Measurements from ENCODE around the gene CEBPZ.
"Not testable (repeated sequence)": the region's sequence is repeated elsewhere in the genome, so short reads cannot be mapped to it uniquely, and the experiment has no call there.

The CEBPZ gene

GRCh38 chr2:37219046-37219445, 12.3 kb downstream of the CEBPZ start:
- no peak for DNase-seq

GRCh38 chr2:37215250-37215649, 16.1 kb downstream of the CEBPZ start:
- DNase-seq, result no peak

GRCh38 chr2:37211939-37212338, 19.5 kb downstream of the CEBPZ start:
- no peak for DNase-seq

GRCh38 chr2:37211212-37211611, 20.2 kb downstream of the CEBPZ start:
- DNase-seq, result no peak

GRCh38 chr2:37206760-37207159, 24.6 kb downstream of the CEBPZ start:
- DNase-seq, result not testable (repeated sequence)

- DNase-seq, result no peak
Measured at GRCh38 chr2:37205689-37206341, 25.6 kb downstream of the CEBPZ start.

GRCh38 chr2:37205071-37205661, 26.2 kb downstream of the CEBPZ start:
- DNase-seq, result not testable (repeated sequence)

- DNase-seq, result no peak
Measured at GRCh38 chr2:37203708-37204107, 27.7 kb downstream of the CEBPZ start.

- peak; percentile 67 for DNase-seq
Measured at GRCh38 chr2:37201766-37202165, 29.6 kb downstream of the CEBPZ start.

GRCh38 chr2:37201208-37201607, 30.2 kb downstream of the CEBPZ start:
- no peak for DNase-seq

GRCh38 chr2:37198681-37199065, 32.7 kb downstream of the CEBPZ start:
- DNase-seq, result no peak

- peak; percentile 96 for DNase-seq
Measured at GRCh38 chr2:37196320-37197195, 34.8 kb downstream of the CEBPZ start, which contains the start of gene CEBPZOS. Gene CEBPZOS (plus strand): TSS chr2:37196496. CDS start chr2:37199705, 3,209 bp downstream.

- not testable (repeated sequence) for DNase-seq
Measured at GRCh38 chr2:37195862-37196319, 35.5 kb downstream of the CEBPZ start.

- no peak for DNase-seq
Measured at GRCh38 chr2:37192551-37192950, 38.8 kb downstream of the CEBPZ start.

GRCh38 chr2:37191747-37192146, 39.6 kb downstream of the CEBPZ start:
- no peak for DNase-seq

GRCh38 chr2:37191253-37191652, 40.1 kb downstream of the CEBPZ start:
- no peak for DNase-seq

GRCh38 chr2:37190290-37190689, 41.1 kb downstream of the CEBPZ start:
- DNase-seq, result no peak

GRCh38 chr2:37189452-37190153, 41.8 kb downstream of the CEBPZ start:
- no peak for DNase-seq

- DNase-seq, result no peak
Measured at GRCh38 chr2:37188570-37188969, 42.8 kb downstream of the CEBPZ start, which contains the start of gene SULT6B1. Gene SULT6B1 (minus strand): TSS chr2:37188670. CDS start chr2:37188640, 30 bp downstream.

- DNase-seq, result no peak
Measured at GRCh38 chr2:37181726-37182684, 49.4 kb downstream of the CEBPZ start.

- no peak for DNase-seq
Measured at GRCh38 chr2:37180640-37181039, 50.8 kb downstream of the CEBPZ start.
